HG02571 (cell line): Measurements from ENCODE around the gene PDILT.
"Not testable (repeated sequence)": the region's sequence is repeated elsewhere in the genome, so short reads cannot be mapped to it uniquely, and the experiment has no call there.

Experiments
- ATAC-seq: cut with Tn5 transposase; IDR thresholded peaks from one replicate; pipeline ENCODE4 v1.9.1; 2021; ENCODE audit warnings: mild to moderate bottlenecking, moderate library complexity; ENCODE audit not compliant: unreplicated experiment

Gene PDILT

GRCh38 chr16:20323591-20324117, 80.9 kb downstream of the PDILT start:
- no peak for ATAC-seq

- ATAC-seq = no peak
Observed at GRCh38 chr16:20322696-20323095, 81.8 kb downstream of the PDILT start.

DNA sequence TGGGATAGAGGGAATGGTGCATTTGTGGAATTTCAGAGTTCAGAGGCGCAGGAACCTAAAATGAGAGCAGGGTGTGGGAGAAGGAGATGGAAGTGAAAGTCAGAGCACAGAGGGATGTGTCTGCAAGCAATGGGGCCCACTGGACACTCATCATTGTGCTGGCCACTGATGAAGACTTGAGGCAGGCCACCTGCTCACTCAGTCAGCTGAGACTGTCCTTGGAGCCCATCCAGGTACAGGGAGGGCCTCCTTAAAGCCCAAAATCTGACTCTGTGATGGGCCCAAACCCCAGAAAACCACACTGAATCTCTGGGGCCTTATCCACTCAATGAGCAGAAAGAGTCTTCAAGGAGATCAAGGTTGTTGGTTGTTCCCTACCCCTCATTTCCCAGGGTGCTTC, 82.9 kb downstream of the PDILT start:
- ATAC-seq = no peak

DNA sequence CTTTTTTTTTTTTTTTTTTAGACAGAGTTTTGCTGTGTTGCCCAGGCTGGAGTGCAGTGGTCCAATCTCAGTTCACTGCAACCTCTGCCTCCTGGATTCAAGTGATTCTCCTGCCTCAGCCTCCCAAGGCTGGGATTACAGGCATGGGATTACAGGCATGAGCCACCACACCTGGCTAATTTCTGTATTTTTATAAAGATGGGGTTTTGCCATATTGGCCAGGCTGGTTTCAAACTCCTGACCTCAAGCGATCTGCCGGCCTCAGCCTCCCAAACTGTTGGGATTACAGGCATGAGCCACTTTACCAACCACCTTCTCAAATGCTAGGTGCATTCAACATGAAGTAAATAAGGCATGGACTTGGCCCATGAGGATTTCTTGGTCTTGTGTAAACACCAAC, 83.5 kb downstream of the PDILT start:
- ATAC-seq = not testable (repeated sequence)

- no peak for ATAC-seq
Observed at GRCh38 chr16:20320592-20320991, 83.9 kb downstream of the PDILT start.

- no peak for ATAC-seq
Observed at GRCh38 chr16:20320178-20320577, 84.4 kb downstream of the PDILT start.

- ATAC-seq = no peak
Observed at GRCh38 chr16:20319406-20319805, 85.1 kb downstream of the PDILT start.

- ATAC-seq = no peak
Observed at GRCh38 chr16:20318437-20318836, 86.1 kb downstream of the PDILT start.

GRCh38 chr16:20318006-20318405, 86.5 kb downstream of the PDILT start:
- no peak for ATAC-seq

GRCh38 chr16:20317117-20317516, 87.4 kb downstream of the PDILT start:
- ATAC-seq = no peak

- no peak for ATAC-seq
Observed at GRCh38 chr16:20316715-20317114, 87.8 kb downstream of the PDILT start.

DNA sequence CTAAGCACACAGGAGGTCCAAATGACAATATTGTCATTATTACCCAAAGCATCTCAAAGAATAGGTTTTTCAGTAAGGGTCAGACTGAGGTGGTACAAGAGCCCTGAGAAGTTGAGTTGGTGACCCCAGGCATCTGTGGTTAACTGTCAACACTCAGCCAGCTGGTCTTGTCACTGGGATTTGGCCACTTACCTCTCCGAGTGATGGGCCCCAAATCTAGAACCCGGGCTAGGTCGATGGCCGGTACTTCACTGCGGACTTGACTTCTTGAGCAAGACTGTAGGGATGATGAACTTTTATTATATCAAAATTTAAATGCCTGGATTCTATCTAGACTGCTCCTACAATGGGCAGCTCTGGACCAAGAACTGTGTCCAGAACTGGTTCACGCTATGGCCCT, 88.8 kb downstream of the PDILT start:
- ATAC-seq = no peak

DNA sequence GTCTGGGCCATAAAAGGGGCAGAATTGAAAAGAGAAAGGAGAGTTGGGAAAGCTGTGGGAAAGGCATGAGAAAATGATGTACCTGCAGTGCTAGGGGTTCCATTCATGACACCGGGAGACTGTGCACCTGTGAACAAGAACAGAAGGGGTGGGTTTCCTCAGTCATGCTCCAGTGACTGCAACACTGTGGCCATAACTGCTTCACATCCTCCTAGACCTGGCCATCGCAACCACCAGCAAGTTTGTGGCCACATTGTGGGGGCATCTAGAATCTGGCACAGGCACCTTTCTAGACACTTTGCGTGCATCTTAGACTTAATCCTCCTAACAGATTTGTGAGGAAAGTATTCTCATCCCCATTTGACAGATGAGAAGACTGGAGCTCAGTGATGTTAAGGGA, 90.0 kb downstream of the PDILT start:
- no peak for ATAC-seq

GRCh38 chr16:20313741-20314140, 90.8 kb downstream of the PDILT start:
- no peak for ATAC-seq

- not testable (repeated sequence) for ATAC-seq
Observed at GRCh38 chr16:20312536-20313095, 91.9 kb downstream of the PDILT start.

DNA sequence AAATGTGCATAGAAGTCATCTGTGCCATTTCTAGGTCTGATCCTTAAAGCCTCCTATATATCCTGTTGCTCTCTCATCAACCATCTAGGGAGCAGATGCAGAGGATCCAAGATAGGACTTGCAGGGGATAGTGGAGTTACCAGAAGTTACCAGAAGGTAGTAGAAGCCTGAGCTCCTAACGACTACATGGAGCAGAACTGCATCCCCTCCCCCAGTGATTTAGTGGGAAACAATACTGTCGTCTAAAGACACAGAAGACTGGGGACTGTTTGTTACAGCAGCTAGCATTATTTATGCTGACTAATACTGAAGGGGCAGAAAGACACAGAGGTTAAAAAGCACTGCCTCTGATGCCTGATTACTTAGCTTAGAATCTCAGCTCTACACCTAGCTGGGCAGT, 93.0 kb downstream of the PDILT start:
- no peak for ATAC-seq

DNA sequence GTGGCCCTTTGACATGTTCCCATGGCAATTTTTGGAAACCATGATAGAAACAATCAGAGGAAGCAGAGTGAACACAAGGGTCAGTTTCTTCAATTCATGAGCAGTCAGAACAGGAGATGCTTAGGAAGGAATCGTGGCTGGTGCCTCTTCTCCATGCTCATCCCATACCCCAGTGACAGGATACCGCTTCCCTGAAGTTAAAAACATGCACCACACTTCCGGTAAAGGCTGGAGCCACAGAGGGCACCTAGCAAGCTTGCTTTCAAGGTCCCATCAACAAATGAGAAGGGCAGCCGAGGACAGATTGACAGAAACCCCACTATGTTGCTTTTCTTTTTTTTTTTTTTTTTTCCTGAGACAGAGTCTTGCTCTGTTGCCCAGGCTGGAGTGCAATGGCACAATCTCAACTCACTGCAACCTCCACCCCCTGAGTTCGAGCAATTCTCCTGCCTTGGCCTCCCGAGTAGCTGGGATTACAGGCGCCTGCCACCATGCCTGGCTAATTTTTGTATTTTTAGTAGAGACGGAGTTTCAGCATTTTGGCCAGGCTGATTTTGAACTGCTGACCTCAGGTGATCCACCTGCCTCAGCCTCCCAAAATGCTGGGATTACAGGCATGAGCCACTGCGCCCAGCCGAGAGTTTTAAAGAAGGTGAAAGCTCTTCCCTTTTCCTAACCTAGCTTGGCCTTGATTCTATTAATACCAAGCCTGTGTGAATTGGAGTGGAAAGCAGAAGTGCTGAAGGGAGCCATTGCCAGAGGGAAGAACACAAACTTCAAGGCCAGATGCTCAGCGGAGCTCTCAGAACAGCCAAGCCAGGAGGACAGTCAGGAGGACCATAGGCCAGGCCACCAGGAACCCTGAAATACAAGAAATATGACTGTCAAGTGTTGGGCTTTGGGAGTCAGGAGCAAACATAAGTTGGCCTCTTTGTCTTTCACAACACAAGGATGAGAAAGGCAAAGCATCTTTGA, 93.8 kb downstream of the PDILT start:
- ATAC-seq = no peak

GRCh38 chr16:20309786-20310185, 94.8 kb downstream of the PDILT start:
- ATAC-seq = no peak
